ENCODE measurements around the gene CDH3.

The CDH3 gene

GRCh38 chr16:68651136-68651535, 6.0 kb downstream of the CDH3 start:
- DNase-seq (ENCODE audit: low read depth) = no peak

DNA sequence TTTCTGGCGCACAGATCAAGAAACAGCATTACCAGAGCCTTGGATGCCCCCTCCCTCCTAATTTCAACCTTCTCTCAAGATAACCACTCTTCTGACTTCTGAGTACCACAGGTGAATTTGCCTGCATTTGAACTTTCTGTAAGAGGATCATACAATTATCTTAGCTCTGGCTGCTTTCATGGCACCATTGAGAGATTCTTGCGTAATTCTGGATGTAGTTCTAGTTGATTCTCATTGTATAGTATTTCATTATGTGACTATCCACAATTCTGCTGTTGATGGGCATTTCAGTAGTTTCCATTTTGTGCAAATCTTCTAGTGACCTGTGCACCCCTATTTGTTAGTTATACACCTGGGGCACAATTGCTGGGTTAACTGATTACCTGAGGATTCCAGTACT, 7.5 kb downstream of the CDH3 start:
- no peak for DNase-seq (ENCODE audit: low read depth)

GRCh38 chr16:68655806-68656205, 10.7 kb downstream of the CDH3 start:
- no peak for DNase-seq (ENCODE audit: low read depth)

- DNase-seq (ENCODE audit: low read depth) = no peak
Observed at GRCh38 chr16:68656751-68657150, 11.6 kb downstream of the CDH3 start.

- peak; percentile 97 for DNase-seq (ENCODE audit: low read depth)
Observed at GRCh38 chr16:68658341-68658973, 13.3 kb downstream of the CDH3 start.

DNA sequence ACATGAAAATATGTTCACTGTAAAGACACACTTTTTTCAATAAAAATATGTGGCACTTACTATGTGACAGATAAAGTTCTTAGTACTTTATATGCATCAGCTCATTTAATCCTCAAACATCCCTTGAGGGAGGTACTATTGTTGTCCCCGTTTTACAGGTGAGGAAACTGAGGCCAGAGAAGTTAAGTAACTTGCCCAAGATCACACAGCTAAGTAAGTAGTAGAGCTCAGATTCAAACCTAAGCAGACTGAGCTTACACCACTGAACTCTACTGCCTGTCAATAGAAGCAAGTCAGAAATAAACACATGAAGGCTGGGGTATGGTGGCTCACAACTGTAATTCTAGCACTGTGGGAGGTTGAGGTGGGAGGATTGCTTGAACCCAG, 13.9 kb downstream of the CDH3 start:
- no peak for DNase-seq (ENCODE audit: low read depth)

GRCh38 chr16:68659412-68660358, 14.6 kb downstream of the CDH3 start:
- no peak for DNase-seq (ENCODE audit: low read depth)

GRCh38 chr16:68660359-68660795, 15.3 kb downstream of the CDH3 start:
- peak; percentile 76 for DNase-seq (ENCODE audit: low read depth)

DNA sequence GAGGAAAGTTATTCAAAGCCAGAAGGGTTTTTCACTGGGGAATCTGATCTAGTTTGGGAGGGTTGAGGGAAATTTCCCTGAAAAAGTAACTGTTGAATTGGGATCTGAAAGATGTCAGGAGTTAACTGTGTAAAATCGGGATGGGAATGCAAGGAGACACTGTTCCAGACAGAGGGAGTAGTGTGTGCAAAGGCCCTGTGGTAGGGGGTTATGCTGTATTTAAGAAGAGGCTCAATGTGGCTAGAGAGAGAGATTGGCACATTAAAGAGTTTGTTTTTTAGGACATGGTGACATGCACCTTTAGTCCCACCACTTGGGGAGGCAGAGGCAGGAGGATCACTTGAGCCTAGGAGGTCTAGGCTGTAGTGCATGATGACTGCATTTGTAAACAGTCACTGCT, 16.9 kb downstream of the CDH3 start:
- DNase-seq (ENCODE audit: low read depth) = no peak

DNA sequence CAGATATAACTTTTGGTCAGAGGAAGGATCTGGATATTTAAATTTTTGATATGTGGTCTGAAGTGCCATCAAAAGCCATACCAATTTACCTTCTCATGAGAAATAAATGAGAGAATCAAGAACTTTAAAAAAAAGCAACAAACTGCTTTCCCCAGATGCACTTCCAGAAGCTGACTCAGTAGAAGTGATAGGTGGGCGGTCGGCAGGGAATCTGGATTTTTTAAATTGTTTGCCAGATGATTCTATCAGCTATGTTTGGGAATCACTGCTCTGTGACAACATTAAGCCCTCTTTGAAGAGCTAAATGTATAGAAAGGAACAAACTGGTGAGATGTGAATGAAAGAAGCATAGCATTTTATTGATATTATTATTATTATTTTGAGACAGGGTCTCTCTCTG, 19.2 kb downstream of the CDH3 start:
- DNase-seq (ENCODE audit: low read depth) = no peak

DNA sequence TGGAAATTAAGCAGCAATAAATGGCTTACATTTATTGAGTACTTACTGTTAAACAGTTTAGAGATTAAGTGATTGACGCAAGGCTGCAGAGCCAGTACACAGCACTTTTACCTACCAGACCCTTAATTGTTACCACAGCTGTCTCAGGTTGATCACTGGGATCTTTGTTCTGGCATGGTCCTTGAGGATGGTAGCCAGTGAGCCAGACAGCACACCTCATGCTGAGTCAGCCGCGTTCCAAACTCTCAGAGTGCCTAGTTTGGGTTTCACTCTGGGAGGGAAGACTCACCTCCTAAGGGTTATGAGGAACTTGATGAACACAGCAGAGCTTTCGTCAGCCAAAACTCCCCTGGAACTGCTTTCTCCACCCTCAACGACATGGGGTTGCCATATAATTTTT, 20.4 kb downstream of the CDH3 start:
- DNase-seq (ENCODE audit: low read depth) = peak; percentile 66

DNA sequence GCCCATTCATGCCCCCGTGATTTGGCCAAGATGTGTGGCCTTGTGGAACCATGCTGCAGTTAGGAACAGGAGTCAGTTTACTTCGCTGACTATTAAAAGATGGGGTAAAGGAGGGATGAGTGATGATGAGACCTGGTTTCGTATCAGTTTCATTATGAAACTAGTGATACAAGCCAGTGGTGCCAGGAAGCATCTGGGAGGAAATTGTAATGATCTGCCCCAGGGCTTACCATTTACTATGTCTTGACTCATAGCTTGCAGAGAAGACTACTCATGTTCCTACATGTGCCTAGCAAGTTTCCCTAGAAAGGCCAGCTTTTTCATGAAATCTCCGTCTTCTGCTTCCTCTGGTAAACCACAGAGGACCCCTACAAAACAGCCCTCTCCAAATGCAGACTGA, 23.2 kb downstream of the CDH3 start:
- peak; percentile 96 for DNase-seq (ENCODE audit: low read depth)

DNA sequence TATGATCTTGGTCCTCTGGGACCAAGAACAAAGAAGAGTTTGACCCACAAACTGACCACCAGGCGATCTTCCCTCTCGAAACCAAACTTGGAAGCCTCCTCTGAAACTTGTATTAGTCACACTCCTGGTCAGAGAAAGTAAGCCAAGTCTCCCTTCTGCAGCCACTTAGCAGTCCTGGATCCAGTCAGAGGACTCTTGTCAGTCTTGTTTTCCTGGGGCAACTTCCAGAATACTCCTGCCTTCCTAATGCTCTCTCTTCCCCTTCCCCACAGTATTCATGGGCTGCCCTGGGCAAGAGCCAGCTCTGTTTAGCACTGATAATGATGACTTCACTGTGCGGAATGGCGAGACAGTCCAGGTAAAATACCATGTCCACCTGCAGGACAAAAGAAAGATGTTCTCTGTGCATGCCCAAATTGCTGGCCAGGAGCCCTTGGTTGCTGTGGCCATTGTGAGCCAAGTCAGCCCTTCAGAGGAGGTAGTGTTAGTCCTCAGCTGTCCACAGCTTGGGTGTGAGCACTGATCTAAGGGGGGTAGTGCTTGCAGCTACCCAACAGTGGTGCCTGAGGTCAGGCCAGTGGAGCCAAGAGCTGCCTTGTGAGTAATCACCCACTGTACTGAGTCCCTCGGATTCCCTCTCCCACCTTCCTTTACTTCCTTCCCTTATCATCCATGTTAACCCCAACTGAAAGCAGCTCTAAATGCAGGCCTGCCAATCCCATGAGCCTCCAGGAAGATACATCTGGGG, 31.2 kb downstream of the CDH3 start:
- DNase-seq (ENCODE audit: low read depth) = peak; percentile 28

DNA sequence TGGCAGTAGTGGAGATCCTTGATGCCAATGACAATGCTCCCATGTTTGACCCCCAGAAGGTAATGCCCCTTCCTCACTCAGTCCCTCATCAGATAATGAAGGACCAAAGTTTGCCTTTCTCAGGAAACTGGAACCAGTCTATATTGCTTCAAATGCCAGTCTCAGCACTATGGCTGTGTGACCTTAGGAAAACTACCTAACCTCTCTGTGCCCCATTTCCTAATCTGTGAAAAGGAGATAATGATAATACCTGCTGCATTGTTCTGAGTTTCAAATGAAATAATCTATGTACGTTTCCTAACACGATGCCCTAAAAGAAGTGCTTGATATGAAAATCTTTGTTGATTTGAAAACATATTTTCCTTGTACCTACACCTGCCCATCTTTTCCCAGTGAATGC, 35.9 kb downstream of the CDH3 start:
- DNase-seq (ENCODE audit: low read depth) = no peak

DNA sequence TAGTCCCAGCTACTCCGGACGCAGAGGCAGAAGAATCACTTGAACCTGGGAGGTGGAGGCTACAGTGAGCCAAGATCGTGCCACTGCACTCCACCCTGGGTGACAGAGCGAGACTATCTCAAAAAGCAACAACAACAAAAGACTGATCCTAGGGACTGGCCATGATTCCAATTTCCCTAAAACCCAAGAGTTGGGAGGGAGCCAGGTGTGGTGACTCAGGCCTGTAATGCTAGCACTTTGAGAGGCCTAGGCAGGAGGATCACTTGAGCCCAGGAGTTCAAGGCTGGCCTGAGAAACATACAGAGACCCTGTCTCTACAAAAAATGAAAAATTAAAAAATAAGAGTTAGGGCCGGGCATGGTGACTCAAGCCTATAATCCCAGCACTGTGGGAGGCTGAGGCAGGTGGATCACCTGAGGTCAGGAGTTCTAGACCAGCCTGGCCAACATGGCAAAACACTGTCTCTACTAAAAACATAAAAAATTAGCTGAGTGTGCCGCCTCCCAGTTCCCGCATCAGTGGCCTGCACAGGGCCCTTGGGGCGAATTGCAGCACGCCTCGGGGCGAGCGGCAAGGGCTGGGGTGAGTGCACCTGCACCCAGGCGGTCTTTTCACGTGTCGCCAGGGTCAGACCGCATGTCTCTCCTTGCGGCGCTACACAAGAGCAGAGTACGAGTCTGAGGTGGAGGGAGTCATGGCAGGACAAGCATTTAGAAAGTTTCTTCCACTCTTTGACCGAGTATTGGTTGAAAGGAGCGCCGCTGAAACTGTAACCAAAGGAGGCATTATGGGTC, 40.8 kb downstream of the CDH3 start:
- no peak for DNase-seq (ENCODE audit: low read depth)

DNA sequence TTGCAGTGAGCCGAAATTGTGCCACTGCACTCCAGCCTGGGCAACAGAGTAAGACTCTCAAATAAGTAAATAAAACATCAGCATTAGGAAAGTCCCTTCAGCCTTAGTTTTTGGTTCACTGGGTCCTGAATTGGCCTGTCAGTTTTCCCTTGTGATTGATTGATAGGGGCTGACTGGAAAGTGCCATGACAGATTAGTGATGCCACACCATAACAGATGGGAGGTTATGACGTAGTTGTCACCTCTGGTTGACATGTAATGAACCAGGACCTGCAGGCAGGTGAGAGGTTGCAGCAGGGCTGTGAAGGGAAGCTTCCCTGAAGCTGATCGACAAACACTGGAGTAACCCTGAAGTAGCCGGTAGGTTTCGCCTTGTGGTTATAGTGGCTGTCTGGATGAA, 41.8 kb downstream of the CDH3 start:
- no peak for DNase-seq (ENCODE audit: low read depth)

DNA sequence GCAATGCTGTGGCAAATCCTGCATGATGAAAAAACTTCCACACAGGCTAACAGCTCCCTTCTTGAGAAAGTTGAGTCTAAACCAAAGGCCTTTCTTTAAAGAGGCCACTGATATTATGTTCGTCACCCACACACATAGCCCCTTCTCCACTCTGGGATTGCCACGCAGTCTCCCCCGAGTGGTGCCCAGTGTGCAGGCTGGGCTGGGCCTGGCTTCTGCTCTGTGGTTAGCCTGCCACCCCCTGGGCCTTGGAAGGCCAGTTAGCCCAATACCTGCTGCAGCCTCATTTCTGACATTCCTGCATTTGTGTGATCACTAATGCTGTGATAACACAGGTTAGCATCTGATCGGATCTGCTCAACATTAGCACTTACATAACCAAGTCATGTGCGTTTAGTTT, 44.8 kb downstream of the CDH3 start:
- no peak for DNase-seq (ENCODE audit: low read depth)

GRCh38 chr16:68695575-68695974, 50.5 kb downstream of the CDH3 start:
- DNase-seq (ENCODE audit: low read depth) = no peak

- DNase-seq (ENCODE audit: low read depth) = no peak
Observed at GRCh38 chr16:68696514-68696913, 51.4 kb downstream of the CDH3 start.

DNA sequence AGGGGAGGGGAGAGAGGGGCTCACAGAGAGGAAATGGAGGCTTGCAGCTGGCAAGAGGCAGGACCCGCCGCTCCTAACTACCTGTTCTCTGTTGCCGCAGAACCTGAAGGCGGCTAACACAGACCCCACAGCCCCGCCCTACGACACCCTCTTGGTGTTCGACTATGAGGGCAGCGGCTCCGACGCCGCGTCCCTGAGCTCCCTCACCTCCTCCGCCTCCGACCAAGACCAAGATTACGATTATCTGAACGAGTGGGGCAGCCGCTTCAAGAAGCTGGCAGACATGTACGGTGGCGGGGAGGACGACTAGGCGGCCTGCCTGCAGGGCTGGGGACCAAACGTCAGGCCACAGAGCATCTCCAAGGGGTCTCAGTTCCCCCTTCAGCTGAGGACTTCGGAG, 53.0 kb downstream of the CDH3 start:
- DNase-seq (ENCODE audit: low read depth) = no peak

DNA sequence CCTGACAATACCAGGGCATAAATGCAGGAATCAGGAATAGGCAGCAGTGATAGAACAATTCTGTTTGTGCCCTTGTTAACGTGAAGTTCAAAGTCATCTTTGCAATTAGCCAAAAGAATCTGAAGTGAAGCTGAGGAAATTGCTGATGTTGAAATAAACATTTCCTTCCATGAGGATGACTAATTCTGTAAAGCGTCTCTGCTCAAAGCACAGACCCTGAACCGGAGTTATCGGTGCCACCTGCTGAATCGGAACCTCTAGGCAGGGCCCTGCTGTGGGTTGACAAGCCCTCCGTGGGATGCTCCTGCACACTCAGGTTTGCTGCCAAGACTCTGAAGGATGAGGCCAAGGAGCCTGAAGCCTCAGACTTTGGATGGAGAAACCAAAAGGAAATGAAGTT, 55.0 kb downstream of the CDH3 start:
- DNase-seq (ENCODE audit: low read depth) = peak; percentile 59

GRCh38 chr16:68700831-68701230, 55.7 kb downstream of the CDH3 start:
- no peak for DNase-seq (ENCODE audit: low read depth)
